Upper lobe of right lung (tissue), 1 donor: ENCODE measurements around the gene UQCC5. TPM values are rescaled to one million over a fixed set of nuclear protein-coding genes. Genes with fewer than 3 reads are reported as not detected.
A peak's percentile ranks its signal among the peaks of the same experiment; 100 is the strongest.

Source experiments
- ATAC-seq: fragments of 200-7000 bp; cut with Tn5 transposase; one replicate; pipeline ENCODE4 v1.9.1; 2020; ENCODE audit warnings: mild to moderate bottlenecking, moderate library complexity
- DNase-seq: peaks from one replicate; pipeline ENCODE4 v3.0.0-alpha.2; 2020
- H3K27ac ChIP-seq: fragments of 200-600 bp; one replicate; pipeline ENCODE4 v1.8.0; 2022
- H3K27me3 ChIP-seq: fragments of 200-600 bp; one replicate; pipeline ENCODE4 v1.8.0; 2022; ENCODE audit warnings: mild to moderate bottlenecking
- H3K36me3 ChIP-seq: fragments of 200-600 bp; one replicate; pipeline ENCODE4 v1.8.0; 2022
- H3K4me1 ChIP-seq: fragments of 200-600 bp; one replicate; pipeline ENCODE4 v1.8.0; 2022
- H3K4me3 ChIP-seq: fragments of 200-600 bp; one replicate; pipeline ENCODE4 v1.8.0; 2022; ENCODE audit warnings: mild to moderate bottlenecking
- H3K9me3 ChIP-seq: fragments of 200-600 bp; one replicate; pipeline ENCODE4 v1.8.0; 2022
- CTCF ChIP-seq: fragments of 200-600 bp; IDR thresholded peaks from one replicate; pipeline ENCODE4 v1.8.0; 2022; ENCODE audit warnings: antibody characterized with exemption
- intact Hi-C: fragments of 100-400 bp; cut with DNase I; formaldehyde crosslinking; loops from one replicate; pipeline ENCODE4 v1.11.0; 2022
- total RNA-seq: library from RNA; stranded (reverse); fragmentation: NEBNext Ultra II Directional; extraction: Animal tissue kit (Norgen Biotek cat#: 25700); gene quantifications from one replicate; pipeline ENCODE4 v1.2.1, GENCODE V29; 2021
- donor health status: DM: no; HTN: yes; CAD: no; lungs with severe emphysema.

The UQCC5 gene
- total RNA-seq, 1 donor from 2014 or later = 16.6 TPM

- TF ChIP-seq CTCF = no peak
- intact Hi-C loops = no loop called here
- no peak for DNase-seq
- Histone ChIP-seq H3K4me1 (no peaks in the 10 kb centered on the region), H3K4me3 (no peak overlapping the region), H3K9me3 (no peaks in the 10 kb centered on the region), H3K27me3 (no peaks in the 10 kb centered on the region), H3K27ac (no peak overlapping the region), H3K36me3 (peaks cover 5% of the 10 kb centered on the region)
- ATAC-seq = no peak
Observed at GRCh38 chr3:52514576-52514975, 21.8 kb upstream of the UQCC5 start.

- no peaks in the 10 kb centered on the region for H3K27me3 ChIP-seq
- no peaks in the 10 kb centered on the region for H3K9me3 ChIP-seq
- no peak for TF ChIP-seq CTCF
- ATAC-seq (no peak), DNase-seq (no peak)
- no peaks in the 10 kb centered on the region for H3K4me1 ChIP-seq
- intact Hi-C loops = no loop called here
- no peak overlapping the region for H3K4me3 ChIP-seq
- H3K36me3 ChIP-seq = peaks cover 9% of the 10 kb centered on the region
- H3K27ac ChIP-seq = no peak overlapping the region
Observed at GRCh38 chr3:52515192-52515591, 21.2 kb upstream of the UQCC5 start.

GRCh38 chr3:52516509-52517195 is 19.8 kb upstream of the UQCC5 start:
- DNase-seq = no peak
- no peaks in the 10 kb centered on the region for H3K27me3 ChIP-seq
- no peak for ATAC-seq
- H3K36me3 ChIP-seq = peaks cover 9% of the 10 kb centered on the region
- no peak for TF ChIP-seq CTCF
- H3K4me3 ChIP-seq = no peak overlapping the region
- intact Hi-C loops = no loop called here
- H3K4me1 ChIP-seq = no peaks in the 10 kb centered on the region
- no peaks in the 10 kb centered on the region for H3K9me3 ChIP-seq
- no peak overlapping the region for H3K27ac ChIP-seq

- DNase-seq = no peak
- Histone ChIP-seq H3K27me3 (no peaks in the 10 kb centered on the region), H3K36me3 (peaks cover 14% of the 10 kb centered on the region), H3K9me3 (no peaks in the 10 kb centered on the region), H3K4me1 (no peaks in the 10 kb centered on the region), H3K4me3 (peak overlapping the region; percentile 19), H3K27ac (no peak overlapping the region)
- intact Hi-C loops = no loop called here
- no peak for TF ChIP-seq CTCF
- ATAC-seq = no peak
Observed at GRCh38 chr3:52517796-52518722, 18.3 kb upstream of the UQCC5 start.

- ATAC-seq = peak; percentile 66
- Histone ChIP-seq H3K36me3 (peaks cover 17% of the 10 kb centered on the region), H3K27ac (no peak overlapping the region), H3K27me3 (no peaks in the 10 kb centered on the region), H3K4me3 (peak overlapping the region; percentile 19), H3K9me3 (no peaks in the 10 kb centered on the region), H3K4me1 (no peaks in the 10 kb centered on the region)
- intact Hi-C loops = no loop called here
- TF ChIP-seq CTCF = no peak
- DNase-seq = peak; percentile 78
Observed at GRCh38 chr3:52518723-52519444, 17.5 kb upstream of the UQCC5 start.
